GM21526 (cell line): ENCODE results near the gene ZC2HC1C.

ENCODE experiments used
- ATAC-seq: cut with Tn5 transposase; IDR thresholded peaks from one replicate; pipeline ENCODE4 v1.9.1; 2021; ENCODE audit warnings: moderate library complexity; ENCODE audit not compliant: unreplicated experiment, low FRiP score

The ZC2HC1C gene, protein sequence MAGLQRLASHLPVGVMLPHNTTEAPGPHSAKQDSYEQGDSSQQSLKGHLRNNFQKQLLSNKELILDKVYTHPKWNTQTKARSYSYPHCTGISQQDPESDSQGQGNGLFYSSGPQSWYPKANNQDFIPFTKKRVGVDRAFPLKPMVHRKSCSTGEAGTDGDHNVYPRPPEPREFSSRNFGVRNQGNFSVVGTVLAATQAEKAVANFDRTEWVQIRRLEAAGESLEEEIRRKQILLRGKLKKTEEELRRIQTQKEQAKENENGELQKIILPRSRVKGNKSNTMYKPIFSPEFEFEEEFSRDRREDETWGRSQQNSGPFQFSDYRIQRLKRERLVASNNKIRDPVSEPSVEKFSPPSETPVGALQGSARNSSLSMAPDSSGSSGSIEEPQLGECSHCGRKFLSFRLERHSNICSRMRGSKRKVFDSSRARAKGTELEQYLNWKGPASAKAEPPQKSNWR

DNA sequence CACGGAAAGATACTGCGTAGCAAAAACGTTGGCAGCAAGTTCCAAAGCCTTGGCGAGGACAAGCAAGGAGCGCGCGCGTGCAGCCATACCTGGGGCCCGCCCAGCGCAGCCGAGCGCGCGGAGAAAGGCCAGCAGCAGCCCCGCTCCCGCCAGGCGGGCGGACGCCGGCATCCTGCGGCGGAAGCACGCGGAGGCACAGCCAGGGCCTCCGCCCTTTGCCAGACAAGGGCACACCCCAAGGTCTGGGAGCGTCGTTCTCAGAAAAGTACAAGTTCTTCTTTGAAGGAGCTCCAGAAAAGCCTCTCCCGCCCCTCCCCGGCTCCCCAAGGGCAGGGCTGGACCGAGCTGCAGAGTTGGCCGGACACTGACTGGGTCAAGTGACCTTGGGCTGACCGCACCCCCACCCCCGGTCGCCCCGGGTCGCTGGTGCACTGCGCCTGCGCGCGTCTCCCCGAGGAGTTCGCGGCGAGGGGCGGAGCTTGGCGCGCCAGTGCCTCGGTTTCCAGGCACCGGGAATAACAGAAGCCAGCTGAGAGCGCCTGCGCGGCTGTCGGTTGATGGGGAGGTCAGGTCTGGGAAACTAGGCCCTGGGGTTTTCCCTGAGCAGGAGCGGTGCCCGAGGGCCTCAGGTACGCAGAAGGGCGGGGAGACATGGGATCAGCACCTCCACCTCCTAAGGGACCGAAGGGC lies at the start of gene ZC2HC1C:
ZC2HC1C (plus strand) TSS at position 521 of the 690 bp plus-strand sequence. CDS start 933 bp downstream, outside the sequence.
- ATAC-seq: peak; percentile 51

DNA sequence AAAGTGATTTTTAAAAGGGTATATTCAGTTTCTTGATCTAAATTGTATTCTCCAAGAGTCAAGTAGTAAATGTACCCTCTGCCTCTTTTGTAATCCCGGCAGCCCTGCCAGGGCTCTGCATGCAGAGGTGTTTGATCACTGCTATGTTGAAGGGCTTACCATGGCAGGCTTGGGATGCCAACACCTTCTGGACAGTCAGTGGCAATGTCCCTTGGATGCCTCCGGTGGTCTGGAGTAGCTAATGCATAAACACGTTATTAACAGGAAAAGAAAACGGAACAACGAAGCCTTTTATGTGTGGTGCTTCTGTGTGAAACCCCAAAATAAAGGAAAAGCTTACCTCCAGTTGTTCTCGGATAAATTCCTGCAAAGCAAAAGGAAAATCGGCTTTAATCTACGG lies 46.8 kb upstream of the ZC2HC1C start:
- ATAC-seq: no peak

DNA sequence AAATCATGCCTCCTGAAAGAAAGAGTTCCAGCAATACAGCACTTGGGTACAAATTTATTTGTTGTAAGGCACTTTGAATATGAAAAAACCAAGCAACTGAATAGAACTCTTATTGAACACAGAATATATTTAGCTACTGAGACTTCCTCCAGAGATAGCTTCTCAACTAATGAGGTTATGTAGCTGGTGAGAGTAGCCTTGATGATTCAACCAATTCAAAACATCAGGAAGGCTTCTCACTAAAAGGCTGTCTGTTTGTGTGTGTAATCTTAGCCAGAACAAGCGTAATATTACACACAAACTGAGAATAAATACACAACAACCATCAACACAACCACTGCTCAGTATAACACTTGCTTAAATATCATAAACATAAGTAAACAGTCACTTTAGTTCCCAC lies 46.3 kb upstream of the ZC2HC1C start:
- ATAC-seq: no peak

DNA sequence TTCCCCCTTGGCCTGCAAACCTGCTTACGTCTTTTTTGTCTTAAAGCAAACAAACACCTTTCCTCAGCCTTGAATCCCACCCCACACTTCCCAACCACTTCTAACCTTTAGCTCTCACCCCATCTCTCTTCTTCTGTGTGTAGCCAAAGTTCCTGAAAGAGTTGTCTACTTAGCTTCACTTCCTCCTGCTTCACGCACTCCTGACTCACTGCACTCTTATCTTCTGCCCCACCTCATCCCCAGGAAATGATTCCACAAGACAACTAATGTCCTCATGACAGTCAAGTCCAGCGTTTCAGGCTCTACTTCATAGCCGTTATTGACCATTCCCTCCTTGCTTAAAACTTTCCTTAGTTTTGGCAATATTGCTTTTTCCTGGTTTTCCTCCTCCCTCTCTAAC lies 44.4 kb upstream of the ZC2HC1C start:
- no peak for ATAC-seq

DNA sequence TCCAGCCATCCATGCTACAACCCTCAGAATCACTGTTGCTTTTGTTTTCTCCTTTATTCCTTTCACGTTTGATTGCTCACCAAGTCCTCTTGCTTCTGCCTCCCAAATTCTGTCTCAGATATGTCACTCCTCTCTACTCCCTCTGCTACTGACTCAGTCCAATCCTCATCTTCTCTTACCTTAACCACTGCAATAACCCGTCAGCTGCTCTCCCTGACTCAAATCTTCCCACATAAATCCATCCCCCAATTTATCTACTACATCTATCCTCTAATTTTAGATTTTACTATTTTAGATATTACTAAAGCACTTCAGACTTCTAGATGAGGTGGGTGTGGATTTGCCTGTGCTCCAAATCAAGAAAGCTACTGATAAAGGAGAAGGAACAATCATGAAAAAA lies 43.6 kb upstream of the ZC2HC1C start:
- no peak for ATAC-seq

DNA sequence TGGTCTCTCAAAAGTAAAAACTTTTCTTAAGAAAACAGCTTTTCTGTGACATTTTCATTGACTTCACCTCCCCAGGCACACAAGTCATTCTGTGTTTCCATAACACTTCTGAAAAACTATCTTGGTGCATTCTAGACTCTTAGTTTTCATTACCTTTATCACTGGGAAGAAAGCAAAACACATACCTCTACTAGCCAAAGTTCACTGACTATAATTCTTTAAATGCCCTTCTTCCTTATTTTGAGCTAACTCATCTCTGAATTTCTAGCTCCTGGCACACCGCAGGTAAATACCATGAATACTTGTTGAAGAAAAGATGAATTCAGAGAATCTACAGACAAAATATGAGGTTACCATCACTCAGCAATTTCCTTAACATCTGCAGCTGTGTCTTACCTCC lies 39.3 kb upstream of the ZC2HC1C start:
- no peak for ATAC-seq

DNA sequence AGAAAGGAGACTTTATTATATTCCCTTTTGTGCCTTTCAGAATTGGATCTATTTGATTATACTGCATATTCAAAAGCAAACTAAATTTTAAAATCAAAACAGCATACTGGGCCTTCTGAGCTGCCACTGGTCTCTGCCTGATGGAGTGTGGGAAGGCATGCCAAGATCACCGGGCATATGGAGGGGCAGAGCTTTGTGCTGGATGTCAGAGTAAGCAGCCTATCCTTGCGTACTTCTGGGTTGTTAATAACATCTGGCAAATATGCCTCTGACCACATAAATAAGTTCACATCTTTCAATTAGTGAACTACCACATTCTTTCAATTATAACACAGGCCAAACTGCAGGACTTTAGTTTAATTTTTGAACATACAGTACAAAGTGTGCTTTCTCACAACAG lies 36.5 kb upstream of the ZC2HC1C start:
- no peak for ATAC-seq

DNA sequence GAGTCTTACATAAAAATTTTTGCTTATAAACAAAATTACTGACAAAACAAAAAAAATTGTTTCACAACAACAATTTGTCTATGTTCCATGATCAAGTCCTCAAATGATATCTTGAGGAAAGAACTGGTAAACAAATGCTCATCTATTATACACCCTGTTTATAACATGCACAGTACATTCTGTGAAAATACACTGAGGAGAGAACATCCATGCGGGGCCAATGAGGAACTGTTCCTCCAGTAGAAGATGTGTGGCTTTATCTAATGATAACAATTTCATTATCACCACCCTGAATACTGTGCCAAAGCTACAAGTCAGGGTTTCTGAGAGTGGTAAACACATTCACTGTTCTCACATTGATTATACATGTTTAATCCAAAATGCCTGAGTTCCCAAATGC lies 28.9 kb upstream of the ZC2HC1C start:
- ATAC-seq: no peak

DNA sequence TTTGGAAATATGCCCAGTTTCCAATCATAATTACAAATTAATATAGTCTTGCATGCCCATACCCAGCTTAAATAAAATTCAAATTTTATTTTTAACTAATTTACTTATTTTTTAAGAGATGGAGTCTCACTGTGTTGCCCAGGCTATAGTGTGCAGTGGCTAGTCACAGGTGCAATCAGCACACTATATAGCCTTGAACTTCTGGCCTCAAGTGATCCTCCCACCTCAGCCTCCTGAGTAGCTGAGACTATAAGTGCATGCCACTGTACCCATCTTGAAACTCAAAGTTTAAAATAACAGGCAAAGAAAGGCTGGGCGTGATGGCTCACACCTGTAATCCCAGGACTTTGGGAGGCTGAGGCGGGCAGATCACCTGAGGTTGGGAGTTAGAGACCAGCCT lies 28.5 kb upstream of the ZC2HC1C start:
- ATAC-seq: no peak

DNA sequence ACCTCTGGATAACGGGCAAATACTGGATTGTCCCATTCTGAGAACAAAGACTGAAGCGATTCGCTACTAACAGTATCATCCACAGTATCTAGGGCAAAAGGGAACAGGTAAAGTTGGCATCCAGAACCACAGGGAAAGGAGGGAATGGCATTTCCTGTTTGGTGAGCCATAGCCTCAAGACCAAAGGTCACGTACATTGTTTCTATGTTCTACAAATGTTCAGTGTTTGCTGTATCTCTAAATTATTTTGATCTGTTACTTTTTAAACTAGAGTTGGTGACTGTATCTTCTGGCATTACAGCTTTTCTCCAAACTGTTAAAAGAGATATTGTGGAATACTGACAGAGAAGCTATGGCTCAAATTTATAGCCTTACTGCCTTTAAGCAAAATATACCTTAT lies 27.8 kb upstream of the ZC2HC1C start:
- no peak for ATAC-seq

DNA sequence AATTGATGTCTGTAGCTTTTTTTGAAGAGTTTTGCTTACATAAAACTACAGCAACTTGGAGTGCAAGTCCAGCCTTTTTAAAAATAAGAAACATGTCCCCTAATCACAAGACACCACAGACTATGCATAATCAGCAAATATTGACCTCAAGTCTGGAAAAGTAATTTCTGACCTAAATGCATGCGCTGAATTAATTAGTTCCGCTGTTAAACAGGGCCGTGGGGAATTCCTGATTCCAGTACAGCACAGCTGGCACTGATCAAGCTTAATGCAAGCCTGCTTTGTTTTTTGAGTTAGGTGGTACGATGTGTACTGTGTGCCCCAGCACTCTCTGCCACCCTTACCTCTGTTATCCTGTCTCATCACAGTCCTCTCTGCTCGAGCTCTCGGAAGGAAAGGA lies 27.4 kb upstream of the ZC2HC1C start:
- no peak for ATAC-seq

DNA sequence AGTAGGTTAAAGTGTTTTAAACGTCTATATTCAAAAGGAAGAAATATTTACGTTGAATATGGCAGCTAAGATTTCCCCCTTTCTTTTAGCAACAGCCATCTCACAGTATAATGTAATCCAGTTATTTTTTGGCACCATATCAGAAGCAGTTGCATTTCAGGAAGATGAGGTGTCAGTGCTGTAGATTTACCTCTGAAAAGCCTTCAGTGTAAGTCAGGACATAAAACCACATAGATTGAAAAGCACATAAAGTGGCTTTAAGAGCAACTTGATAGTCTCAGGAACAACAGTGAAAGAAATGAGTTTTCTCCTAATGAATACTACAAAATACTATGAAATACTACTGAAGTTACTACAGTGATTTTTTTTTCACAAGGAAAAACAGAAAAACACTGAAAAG lies 25.1 kb upstream of the ZC2HC1C start:
- no peak for ATAC-seq

DNA sequence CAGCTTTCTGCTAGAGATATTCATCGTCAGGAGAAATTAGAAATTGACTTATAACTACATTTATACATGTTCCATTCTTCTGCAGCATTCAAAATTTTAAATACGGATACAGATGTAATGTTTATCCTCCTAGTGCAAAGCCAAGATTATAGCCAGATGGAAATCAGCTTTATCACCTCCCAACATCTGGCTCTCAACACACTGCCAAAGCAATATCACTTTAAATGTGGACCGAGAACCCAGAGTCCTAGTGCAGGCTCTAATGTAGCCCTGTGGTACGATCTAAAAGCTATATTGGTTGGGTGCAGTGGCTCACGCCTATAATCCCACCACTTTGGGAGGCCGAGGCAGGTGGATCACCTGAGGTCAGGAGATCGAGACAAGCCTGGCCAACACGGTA lies 24.7 kb upstream of the ZC2HC1C start:
- ATAC-seq: no peak

DNA sequence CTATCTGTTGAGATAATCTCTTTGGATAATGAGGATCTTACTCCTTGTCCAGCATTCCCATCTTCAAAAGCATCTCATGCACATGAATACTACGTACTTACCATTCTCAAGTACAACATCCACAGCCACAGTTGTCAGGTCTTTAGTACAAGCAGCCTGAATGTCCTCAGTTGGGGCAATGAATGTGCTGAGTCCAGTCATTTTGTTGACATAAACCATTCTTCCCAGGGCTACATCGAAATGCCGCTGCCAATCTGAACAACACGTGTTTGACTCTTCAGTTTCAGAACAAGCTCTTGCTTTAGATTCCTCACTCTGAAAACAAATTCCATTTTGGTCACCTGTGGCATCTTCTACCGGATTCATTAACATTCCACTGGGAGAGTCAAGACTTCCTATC lies 23.2 kb upstream of the ZC2HC1C start:
- no peak for ATAC-seq

DNA sequence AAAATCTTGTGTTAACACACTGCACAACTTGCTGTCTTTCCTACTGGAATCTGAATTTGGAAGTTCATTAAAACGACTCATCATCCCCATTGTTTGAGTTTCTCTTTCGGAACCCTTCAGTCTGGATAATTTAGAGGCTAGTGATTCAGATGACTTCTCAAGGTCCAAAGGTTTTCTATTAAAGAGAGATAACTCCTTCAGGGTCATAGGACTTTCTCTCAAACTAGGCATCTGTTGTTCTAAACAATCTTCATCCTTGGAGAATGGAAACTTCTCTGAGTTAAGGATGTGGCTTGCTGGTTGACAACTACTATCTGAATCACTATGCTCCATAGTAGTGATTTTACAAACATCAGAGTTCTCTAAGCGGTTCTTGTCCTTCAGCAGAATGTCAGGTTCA lies 22.5 kb upstream of the ZC2HC1C start:
- no peak for ATAC-seq

DNA sequence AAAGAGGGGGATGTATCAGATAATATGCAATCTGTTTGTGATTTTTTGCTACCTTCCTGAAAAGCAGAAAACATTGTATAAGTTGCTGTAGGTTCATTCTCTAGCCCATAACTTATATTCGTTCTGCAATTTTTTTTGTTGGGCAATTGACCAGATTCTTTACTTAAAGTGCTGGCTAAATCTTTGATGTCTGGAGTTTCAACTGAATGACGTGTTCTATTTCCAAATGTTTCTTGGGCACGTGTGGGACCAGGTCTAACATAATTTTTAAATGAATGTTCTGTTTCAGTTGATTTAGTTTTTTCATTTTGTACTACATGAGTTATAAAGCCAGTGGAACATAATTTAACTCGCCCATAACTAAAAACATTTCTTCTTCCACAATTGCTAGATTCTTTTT lies 21.9 kb upstream of the ZC2HC1C start:
- no peak for ATAC-seq

DNA sequence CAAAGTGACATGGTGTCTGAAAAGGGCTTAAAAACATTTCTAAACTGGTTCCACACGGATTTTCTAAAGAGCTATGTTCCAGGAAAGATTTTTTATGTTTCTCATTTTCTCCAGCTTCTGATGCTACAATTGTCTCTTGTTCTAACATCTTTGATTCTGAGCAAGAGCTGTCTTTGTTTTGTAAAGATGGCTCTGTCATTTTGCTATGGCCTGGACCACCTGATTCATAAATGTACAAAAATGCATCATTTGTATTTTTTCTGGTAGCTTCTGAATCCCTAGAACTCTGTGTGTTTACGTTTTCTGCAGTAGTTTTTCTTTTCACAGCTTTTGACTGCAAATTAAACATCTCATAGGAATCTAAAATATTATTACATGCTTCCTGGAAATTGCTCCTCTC lies 21.3 kb upstream of the ZC2HC1C start:
- ATAC-seq: no peak

DNA sequence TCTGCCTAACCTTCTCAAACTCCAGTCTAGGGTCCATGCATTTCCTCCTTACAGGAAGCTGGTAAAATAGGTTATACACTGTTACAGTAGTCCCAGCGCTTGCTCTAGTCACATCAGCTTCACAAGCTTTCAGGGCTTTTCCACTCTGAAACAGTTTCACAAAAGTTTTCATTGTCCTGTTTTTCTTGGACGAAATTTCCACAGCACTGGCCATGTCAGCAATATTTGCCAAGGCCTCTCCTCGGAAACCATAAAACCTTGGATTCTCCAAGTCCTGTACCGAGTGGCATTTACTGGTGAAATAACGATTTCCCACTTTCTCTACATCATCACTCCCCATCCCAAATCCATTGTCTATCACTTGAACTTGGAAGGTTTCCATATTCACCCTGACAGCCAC lies 20.3 kb upstream of the ZC2HC1C start:
- no peak for ATAC-seq

DNA sequence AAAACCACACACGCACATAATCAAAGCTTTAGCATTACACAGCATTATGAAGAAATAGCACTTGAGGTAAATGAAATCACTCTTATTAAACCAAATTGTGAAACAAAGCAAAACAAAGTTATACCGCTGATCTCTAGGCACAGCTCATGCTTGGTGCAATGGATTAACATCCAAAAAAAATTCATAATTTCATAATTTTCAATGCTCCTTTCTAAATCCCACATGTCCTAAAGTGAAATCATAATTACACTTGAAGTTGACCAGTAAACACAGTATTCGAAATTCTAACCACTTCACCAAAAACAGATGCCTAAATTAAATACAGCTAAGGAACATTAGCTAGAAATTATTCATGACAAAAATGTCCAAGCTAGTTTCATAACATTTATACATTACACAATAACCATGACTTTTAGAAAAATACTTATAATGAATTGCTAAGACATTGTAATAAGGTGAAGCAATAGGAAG lies 19.7 kb upstream of the ZC2HC1C start:
- ATAC-seq: no peak

DNA sequence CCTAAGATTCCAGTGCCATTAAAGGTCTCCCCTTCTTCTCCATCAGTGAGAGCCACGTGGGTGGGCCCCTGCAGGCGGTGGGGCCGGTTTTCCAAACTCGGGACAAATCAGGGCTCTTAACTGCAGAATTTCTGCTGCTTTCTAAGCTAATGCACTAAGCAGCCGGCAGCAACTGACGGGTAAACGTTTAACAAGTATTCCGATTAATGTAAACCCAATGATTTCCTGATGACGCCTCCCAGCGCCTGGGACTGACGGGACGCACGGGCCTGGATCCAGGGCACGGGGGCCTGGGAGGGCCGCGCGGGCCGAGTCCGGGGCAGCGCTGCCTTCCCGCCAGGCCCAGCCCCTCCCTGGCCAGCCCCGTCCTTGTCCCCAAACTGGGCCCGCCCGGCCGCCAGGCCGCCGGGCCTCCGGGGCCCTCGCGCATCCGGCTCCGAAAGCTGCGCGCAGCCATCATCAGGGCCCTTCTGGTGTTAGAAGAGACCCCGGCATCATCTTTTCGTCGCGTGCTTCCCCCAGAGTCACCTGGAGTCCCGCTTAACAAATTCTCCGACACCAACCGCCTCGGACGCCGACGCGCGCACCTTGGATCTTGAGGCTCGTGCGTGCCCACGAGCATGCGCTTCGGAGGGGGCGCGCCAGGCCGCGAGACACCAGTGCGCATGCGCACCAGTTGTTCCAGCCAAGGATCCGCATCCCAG lies 18.4 kb upstream of the ZC2HC1C start, which contains the start of gene MLH3:
MLH3 (minus strand) TSS at position 616 of the 704 bp plus-strand sequence. CDS start 1,812 bp downstream, outside the sequence.
- ATAC-seq: peak; percentile 56

DNA sequence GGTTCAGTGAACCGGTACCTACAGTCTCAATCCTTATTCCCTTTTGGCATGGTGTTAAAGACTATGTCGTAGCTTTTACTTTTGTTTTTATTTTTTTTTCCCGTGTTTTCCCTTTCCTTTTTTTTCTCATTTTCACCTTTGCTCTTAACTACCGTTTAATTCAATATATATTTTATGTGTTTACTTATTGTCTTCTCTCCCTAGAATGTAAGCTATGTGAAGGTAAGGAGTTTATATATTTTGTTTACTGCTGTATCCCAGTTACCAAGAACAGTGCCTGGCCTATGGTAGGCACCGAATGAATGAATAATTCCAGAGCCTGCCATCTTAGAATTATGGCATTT lies 17.9 kb upstream of the ZC2HC1C start:
- no peak for ATAC-seq
